ENCODE measurements around the gene KLHL12. TPM values are rescaled to one million over a fixed set of nuclear protein-coding genes. Genes with fewer than 3 reads are reported as not detected.

Gene KLHL12
- polyA plus RNA-seq, 1 donor (not counting 4 experiments of a cell fraction or from before 2014, with no cell fraction given) = 32.3 TPM

DNA sequence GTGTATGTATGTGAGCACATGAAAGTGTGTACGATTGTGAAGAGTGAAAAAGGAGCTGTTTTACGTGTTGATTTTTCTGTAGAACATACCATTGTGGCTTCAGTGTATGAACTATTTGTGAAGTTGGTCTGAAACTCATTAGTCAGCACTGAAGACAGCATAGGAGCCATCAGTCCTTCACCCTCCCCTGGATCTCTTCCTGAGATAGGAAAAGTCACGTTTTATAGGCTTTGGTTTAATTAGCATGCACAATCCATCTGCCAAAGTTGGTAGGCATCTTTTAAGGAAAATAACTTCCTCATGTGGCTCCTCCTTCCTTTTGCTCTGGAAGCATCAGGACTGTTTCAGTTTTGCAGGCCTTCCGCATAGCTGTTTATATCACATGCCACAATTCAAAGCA lies 36.6 kb downstream of the KLHL12 start:
- Histone ChIP-seq H2AFZ (ENCODE audit: control insufficient read depth, low read length) (no peak overlapping the region), H3K9ac (ENCODE audit: control insufficient read depth, extremely low read depth, insufficient read depth, low read length) (no peak overlapping the region), H3K27me3 (ENCODE audit: control insufficient read depth, extremely low read depth, insufficient read depth, low read length) (no peaks in the 10 kb centered on the region), H3K4me1 (ENCODE audit: control insufficient read depth, extremely low read depth, insufficient read depth, low read length) (peaks cover 10% of the 10 kb centered on the region), H3K36me3 (ENCODE audit: control insufficient read depth in 2 of 2, extremely low read depth in 1 of 2, insufficient read depth in 2 of 2, low read length in 2 of 2) (peaks cover 6 to 10% of the 10 kb centered on the region in 2 experiments), H4K20me1 (ENCODE audit: control insufficient read depth, extremely low read depth, insufficient read depth, low read length) (no peaks in the 10 kb centered on the region), H3K4me2 (ENCODE audit: control insufficient read depth, extremely low read depth, insufficient read depth, low read depth, low read length) (no peak overlapping the region), H3K27ac (ENCODE audit: control insufficient read depth, insufficient read depth, low read length) (no peak overlapping the region), H3K9me1 (ENCODE audit: control insufficient read depth, extremely low read depth, insufficient read depth, low read length) (no peaks in the 10 kb centered on the region), H3K79me2 (ENCODE audit: control insufficient read depth, insufficient read depth, low read length) (peaks cover 13% of the 10 kb centered on the region), H3K4me3 (ENCODE audit: control insufficient read depth in 2 of 3, extremely low read depth in 1 of 3, insufficient read depth in 2 of 3, low read depth in 1 of 3, low read length in 3 of 3) (no peak overlapping the region), H3K9me3 (ENCODE audit: control insufficient read depth, low read depth, low read length) (no peaks in the 10 kb centered on the region)
- FAIRE-seq (no peak), DNase-seq (ENCODE audit: low read depth, low spot score) (no peak)
- dilution Hi-C loops (cut with MboI; ENCODE audit: extremely low pct_ligation_motif_present, low sequenced_read_pairs) = no loop called here
- TF ChIP-seq CTCF (optimal IDR thresholded peaks at IDR 0.05 in 1 of 3, IDR thresholded peaks at IDR 0.05 in 1 of 3, conservative IDR thresholded peaks at IDR 0.05 in 1 of 3; ENCODE audit: extremely low read depth in 1 of 3, insufficient read depth in 2 of 3, low read length in 3 of 3) (no peak), EZH2 (IDR thresholded peaks at IDR 0.05; ENCODE audit: low read length) (no peak)

DNA sequence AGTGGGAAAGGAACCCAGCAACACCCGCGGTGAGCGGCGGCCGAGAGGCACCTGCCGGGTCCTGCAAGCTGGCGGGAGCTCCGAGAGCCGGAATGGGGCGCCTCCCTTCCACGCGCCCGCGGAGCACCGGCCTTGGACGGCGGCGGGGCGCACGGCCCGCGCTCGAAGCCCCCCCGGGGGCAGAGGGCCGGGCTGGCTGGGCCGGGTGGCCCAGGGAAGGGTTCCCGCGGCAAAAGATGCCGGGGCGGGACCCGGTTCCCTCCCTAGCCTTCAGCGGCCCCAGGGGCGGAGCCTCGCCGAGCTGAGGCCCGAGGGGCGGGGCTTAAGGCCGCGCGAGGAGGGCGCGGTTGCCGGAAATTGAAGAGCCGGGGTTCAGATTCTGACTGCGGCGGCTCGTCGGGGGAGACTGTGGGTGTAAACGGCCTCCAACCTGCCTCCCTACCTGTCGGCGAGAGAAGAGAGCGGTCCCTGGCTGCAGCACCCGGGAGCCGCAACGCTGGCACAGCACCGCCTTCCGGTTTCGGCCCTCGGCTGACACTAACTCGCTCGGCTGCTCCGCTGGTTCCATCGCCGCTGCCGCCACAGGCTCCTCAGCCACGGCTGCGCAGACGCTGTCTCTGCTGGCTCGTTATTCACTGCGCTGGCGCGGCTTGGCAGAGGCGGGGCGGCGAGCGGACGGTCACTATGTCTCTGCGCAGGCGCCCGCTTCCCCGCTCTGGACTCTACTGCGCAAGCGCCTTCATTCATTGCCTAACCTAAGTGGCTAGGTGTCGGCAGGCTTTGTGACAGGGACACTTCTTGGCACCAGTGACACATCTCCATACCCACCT lies 38.3 kb downstream of the KLHL12 start, which contains the start of gene RABIF:
RABIF (minus strand) TSS at position 619 of the 830 bp plus-strand sequence; CDS start at position 568, 51 bp downstream.
- Histone ChIP-seq H4K20me1 (ENCODE audit: control insufficient read depth, extremely low read depth, insufficient read depth, low read length) (no peaks in the 10 kb centered on the region), H3K9me1 (ENCODE audit: control insufficient read depth, extremely low read depth, insufficient read depth, low read length) (no peaks in the 10 kb centered on the region), H3K79me2 (ENCODE audit: control insufficient read depth, insufficient read depth, low read length) (peaks cover 26% of the 10 kb centered on the region), H3K9me3 (ENCODE audit: control insufficient read depth, low read depth, low read length) (no peaks in the 10 kb centered on the region), H3K9ac (ENCODE audit: control insufficient read depth, extremely low read depth, insufficient read depth, low read length) (peak within 1 kb of the TSS; percentile 79), H3K4me1 (ENCODE audit: control insufficient read depth, extremely low read depth, insufficient read depth, low read length) (peaks cover 10% of the 10 kb centered on the region), H3K27ac (ENCODE audit: control insufficient read depth, insufficient read depth, low read length) (peak within 1 kb of the TSS; percentile 78), H3K4me3 (ENCODE audit: control insufficient read depth in 2 of 3, extremely low read depth in 1 of 3, insufficient read depth in 2 of 3, low read depth in 1 of 3, low read length in 3 of 3) (peak within 1 kb of the TSS; percentile 60 to 84 (median 78)), H2AFZ (ENCODE audit: control insufficient read depth, low read length) (peak within 1 kb of the TSS; percentile 93), H3K27me3 (ENCODE audit: control insufficient read depth, extremely low read depth, insufficient read depth, low read length) (no peaks in the 10 kb centered on the region), H3K36me3 (ENCODE audit: control insufficient read depth in 2 of 2, extremely low read depth in 1 of 2, insufficient read depth in 2 of 2, low read length in 2 of 2) (peaks cover 5 to 15% of the 10 kb centered on the region in 2 experiments), H3K4me2 (ENCODE audit: control insufficient read depth, extremely low read depth, insufficient read depth, low read depth, low read length) (peak within 1 kb of the TSS; percentile 92)
- FAIRE-seq (peak; percentile 49), DNase-seq (ENCODE audit: low read depth, low spot score) (peak; percentile 57)
- dilution Hi-C loops (cut with MboI; ENCODE audit: extremely low pct_ligation_motif_present, low sequenced_read_pairs) = no loop called here
- TF ChIP-seq CTCF (optimal IDR thresholded peaks at IDR 0.05 in 1 of 3, IDR thresholded peaks at IDR 0.05 in 1 of 3, conservative IDR thresholded peaks at IDR 0.05 in 1 of 3; ENCODE audit: extremely low read depth in 1 of 3, insufficient read depth in 2 of 3, low read length in 3 of 3) = peak; percentile 11 to 50 (median 11)
- TF ChIP-seq EZH2 (IDR thresholded peaks at IDR 0.05; ENCODE audit: low read length) = no peak
